Effector memory CD4-positive, alpha-beta T cell (primary cell): ENCODE results near the gene SAV1.

Experiments
- DNase-seq, 3 donors: peaks; one replicate each; pipeline ENCODE4 v3.0.0-alpha.2; 2020
- H3K27ac ChIP-seq: 2 replicates; pipeline ENCODE4 v1.7.0; 2013; ENCODE audit warnings: mild to moderate bottlenecking, low read length, moderate library complexity; ENCODE audit not compliant: insufficient read depth, poor library complexity, severe bottlenecking
- H3K27me3 ChIP-seq: replicated peaks from 2 replicates; pipeline ENCODE4 v1.7.0; 2013; ENCODE audit warnings: mild to moderate bottlenecking, low read length; ENCODE audit not compliant: insufficient read depth, control insufficient read depth, poor library complexity, severe bottlenecking
- H3K36me3 ChIP-seq: 2 replicates; pipeline ENCODE4 v1.7.0; 2013; ENCODE audit warnings: mild to moderate bottlenecking, low read length, moderate library complexity; ENCODE audit not compliant: control insufficient read depth, insufficient read depth
- H3K4me1 ChIP-seq: 2 replicates; pipeline ENCODE4 v1.7.0; 2013; ENCODE audit warnings: low read length, mild to moderate bottlenecking; ENCODE audit not compliant: control insufficient read depth, insufficient read depth, poor library complexity, severe bottlenecking
- H3K4me3 ChIP-seq: 2 replicates; pipeline ENCODE4 v1.7.0; 2013; ENCODE audit warnings: low read length, low read depth, mild to moderate bottlenecking; ENCODE audit not compliant: insufficient read depth, poor library complexity, severe bottlenecking
- H3K9me3 ChIP-seq: 2 replicates; pipeline ENCODE4 v1.7.0; 2013; ENCODE audit warnings: mild to moderate bottlenecking, low read length, moderate library complexity; ENCODE audit not compliant: control insufficient read depth

The SAV1 gene

DNA sequence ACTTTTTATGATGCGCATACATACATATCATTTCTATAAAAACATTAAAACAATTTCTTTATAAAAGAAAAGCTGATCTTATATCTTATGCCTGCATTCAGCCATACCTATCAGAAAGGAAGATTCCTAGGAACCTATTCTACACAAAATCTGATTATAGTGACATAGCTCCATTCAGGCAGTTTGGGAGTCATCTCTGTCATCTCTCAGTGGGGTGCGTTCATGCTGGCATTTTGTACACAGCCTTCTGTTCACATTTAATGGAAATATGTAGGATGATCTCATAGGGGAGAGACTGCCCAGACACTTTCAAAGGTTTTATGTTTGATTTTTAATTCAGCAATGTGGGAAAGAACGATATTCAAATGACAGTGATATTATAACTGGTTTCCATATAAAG, 55.3 kb downstream of the SAV1 start:
- Histone ChIP-seq H3K36me3 (no peaks in the 10 kb centered on the region), H3K27me3 (no peaks in the 10 kb centered on the region), H3K9me3 (no peaks in the 10 kb centered on the region), H3K4me3 (no peak overlapping the region), H3K27ac (no peak overlapping the region), H3K4me1 (no peaks in the 10 kb centered on the region)
- DNase-seq, result no peak

DNA sequence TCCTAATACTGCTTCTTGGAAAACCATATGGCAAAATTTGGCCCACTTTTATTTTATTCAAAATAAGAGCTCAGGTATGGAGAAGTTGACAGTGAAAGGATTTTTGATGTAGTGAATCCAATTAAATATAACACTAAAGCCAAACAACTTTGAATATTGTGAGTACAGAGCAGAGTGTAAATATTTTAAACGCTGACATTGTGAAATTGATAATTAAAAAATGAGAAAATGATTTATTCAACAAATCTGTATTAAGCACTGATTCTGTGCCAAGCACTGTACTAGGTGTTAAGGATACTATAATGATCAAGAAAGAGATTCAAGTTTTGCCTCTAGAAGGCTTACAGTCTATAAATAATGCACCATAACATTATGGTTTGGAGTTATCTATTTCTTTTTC, 57.6 kb downstream of the SAV1 start:
- no peak overlapping the region for H3K27ac ChIP-seq
- no peaks in the 10 kb centered on the region for H3K27me3 ChIP-seq
- no peaks in the 10 kb centered on the region for H3K36me3 ChIP-seq

DNA sequence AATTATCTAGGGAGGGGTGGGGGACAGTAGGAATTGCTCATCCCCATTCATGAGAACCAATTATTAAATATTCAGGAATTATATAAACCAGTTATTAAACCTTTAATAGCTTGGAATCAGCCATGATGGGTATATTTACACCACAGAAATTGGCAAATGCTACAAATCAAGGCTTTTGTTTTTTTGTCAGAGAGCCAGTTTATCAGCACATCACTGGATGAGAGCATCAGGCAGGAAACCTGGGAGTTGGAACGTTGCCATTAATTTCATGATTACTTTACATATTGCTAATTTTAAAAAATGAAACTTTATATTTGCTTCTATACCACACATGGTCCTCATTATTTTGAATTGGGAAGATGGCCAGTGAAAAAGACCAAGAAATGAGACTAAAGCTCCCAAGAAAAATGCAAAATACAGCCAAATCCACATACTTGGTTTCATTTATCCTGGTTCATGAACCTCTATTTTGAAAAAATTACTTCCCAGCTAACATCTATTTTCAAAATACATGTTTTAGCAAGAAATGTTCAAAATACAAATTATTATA, 59.7 kb downstream of the SAV1 start:
- no peak overlapping the region for H3K4me3 ChIP-seq
- no peak for DNase-seq
- no peak overlapping the region for H3K27ac ChIP-seq
- H3K36me3 ChIP-seq, result no peaks in the 10 kb centered on the region
- H3K9me3 ChIP-seq, result no peaks in the 10 kb centered on the region
- no peaks in the 10 kb centered on the region for H3K27me3 ChIP-seq
- H3K4me1 ChIP-seq, result no peaks in the 10 kb centered on the region

More for the DNA sequence above, 57.6 kb downstream of the SAV1 start:
- Histone ChIP-seq H3K4me3 (no peak overlapping the region), H3K9me3 (no peaks in the 10 kb centered on the region), H3K4me1 (no peaks in the 10 kb centered on the region)
- DNase-seq, result no peak

DNA sequence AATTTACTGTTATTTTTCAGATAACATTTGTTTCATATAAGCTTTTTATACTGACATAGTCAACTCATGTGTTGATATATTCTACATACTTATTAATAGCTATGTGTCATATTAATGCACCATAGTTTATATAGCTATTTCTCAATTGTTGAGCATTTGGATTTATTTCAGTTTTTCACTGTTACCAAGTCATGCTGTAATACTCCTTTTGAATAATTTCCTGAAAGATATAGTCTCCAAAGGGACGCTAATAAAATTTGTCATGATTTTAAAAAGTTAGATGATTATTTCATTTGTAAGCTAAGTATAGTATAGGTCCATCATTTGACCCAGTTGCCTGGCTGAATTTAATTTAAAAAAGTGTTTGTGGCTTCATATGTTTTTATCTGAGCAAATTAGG, 60.3 kb downstream of the SAV1 start:
- H3K4me1 ChIP-seq, result no peaks in the 10 kb centered on the region
- H3K9me3 ChIP-seq, result no peaks in the 10 kb centered on the region
- no peaks in the 10 kb centered on the region for H3K36me3 ChIP-seq
- no peak for DNase-seq
- no peak overlapping the region for H3K27ac ChIP-seq
- no peaks in the 10 kb centered on the region for H3K27me3 ChIP-seq
- H3K4me3 ChIP-seq, result no peak overlapping the region

DNA sequence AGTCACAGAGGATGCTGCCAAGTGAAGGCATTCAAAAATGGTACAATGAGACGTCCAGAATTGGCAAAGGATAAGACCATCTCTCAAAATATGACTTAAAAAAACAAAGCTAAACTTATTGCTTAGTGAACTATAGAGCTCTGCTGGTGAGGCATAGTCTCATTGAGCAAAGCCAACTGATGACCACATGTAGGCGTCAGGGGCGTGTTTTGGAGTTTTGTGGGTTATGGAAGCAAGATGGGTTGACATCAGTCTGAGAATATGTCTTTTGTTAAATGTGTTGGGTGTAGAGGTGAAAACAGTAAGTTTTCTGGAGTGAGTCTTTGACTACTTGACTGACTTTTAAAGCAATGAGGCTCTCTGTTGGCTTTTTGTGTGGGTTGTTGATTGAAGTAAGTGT, 60.9 kb downstream of the SAV1 start:
- no peak overlapping the region for H3K4me3 ChIP-seq
- no peak for DNase-seq
- H3K36me3 ChIP-seq, result no peaks in the 10 kb centered on the region
- no peaks in the 10 kb centered on the region for H3K4me1 ChIP-seq
- H3K27ac ChIP-seq, result no peak overlapping the region
- no peaks in the 10 kb centered on the region for H3K27me3 ChIP-seq
- no peaks in the 10 kb centered on the region for H3K9me3 ChIP-seq

DNA sequence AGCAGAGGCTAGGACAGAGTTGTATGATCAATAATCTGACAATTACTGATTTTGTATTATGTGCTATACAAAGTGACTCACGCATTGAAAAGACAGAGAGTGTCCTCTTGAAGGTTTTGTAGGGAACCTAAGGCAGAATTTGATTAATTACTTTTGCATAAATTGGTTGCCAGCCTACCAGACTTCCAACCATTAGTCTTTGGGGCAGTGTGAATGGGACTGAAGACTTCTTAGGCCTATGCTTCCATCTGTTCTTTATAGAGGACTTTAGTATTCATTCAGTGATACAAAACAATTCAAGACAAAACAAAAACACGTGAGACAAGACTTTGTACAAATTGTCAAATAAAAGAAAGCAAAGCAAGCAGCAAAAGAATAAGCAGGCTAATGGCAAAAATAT, 61.6 kb downstream of the SAV1 start:
- DNase-seq, result no peak
- Histone ChIP-seq H3K4me3 (no peak overlapping the region), H3K4me1 (no peaks in the 10 kb centered on the region), H3K27ac (no peak overlapping the region), H3K36me3 (no peaks in the 10 kb centered on the region), H3K9me3 (no peaks in the 10 kb centered on the region), H3K27me3 (no peaks in the 10 kb centered on the region)

DNA sequence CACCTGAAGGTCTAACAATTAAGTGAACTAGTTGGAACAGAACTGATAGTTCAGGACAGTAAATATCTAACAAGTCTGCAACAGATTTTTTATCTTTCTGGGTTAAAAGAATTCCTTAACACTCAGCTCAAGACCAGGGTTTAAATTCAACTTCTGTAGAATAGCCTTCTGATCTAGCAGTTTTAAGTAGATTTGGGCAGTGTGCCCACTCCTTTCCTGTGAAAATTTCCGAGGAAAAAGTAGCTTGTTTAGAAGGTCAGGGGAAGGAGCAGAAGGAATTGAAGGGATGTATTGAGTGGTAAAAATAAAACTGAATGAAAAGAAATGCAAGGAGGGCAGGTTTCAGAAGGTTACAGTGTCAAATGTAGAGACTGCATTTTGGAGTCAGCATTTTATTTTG, 62.3 kb downstream of the SAV1 start:
- no peak overlapping the region for H3K27ac ChIP-seq
- H3K36me3 ChIP-seq, result no peaks in the 10 kb centered on the region
- H3K4me1 ChIP-seq, result no peaks in the 10 kb centered on the region
- DNase-seq, result no peak
- no peak overlapping the region for H3K4me3 ChIP-seq
- no peaks in the 10 kb centered on the region for H3K27me3 ChIP-seq
- no peaks in the 10 kb centered on the region for H3K9me3 ChIP-seq

DNA sequence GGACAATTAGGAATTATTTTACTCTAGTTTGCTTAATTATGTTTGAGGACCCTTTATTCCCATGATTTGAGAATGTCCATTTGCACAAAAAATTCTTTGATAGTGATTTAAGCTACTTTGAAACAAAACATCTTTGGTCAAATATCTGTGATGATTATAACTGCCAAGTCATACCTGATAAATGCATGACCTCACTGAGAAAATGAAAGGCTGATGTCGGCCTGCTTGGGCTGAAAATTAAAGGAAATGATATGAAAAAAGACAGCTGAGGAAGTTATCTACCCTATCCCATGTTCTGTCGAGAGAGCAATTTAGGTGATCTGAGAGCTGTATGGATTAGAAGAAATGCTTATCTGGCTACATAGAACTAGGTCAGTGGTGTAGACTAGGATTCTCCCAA, 64.5 kb downstream of the SAV1 start:
- H3K27me3 ChIP-seq, result no peaks in the 10 kb centered on the region
- DNase-seq, result no peak
- no peaks in the 10 kb centered on the region for H3K36me3 ChIP-seq
- no peaks in the 10 kb centered on the region for H3K4me1 ChIP-seq
- no peak overlapping the region for H3K4me3 ChIP-seq
- no peaks in the 10 kb centered on the region for H3K9me3 ChIP-seq
- no peak overlapping the region for H3K27ac ChIP-seq

DNA sequence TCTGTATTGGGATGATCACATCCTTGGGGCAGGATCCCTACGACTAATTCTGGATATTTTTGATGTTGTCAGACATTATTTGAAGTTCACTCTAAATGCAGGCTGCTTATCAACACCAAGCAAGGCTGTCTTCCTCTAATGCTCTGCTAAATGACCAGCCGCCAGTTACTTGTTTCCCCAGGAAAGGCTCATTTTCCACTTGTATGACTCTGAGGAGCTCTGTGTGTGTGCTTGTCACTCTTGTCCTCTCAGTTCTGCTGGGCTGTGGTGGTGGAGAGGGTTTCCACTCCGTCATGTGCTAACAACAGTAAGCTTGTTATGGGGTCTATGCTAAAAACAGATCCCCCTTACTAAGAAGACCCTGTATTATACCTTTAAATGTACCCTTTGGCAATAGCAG, 66.1 kb downstream of the SAV1 start:
- no peaks in the 10 kb centered on the region for H3K9me3 ChIP-seq
- no peak for DNase-seq
- no peaks in the 10 kb centered on the region for H3K27me3 ChIP-seq
- H3K4me3 ChIP-seq, result no peak overlapping the region
- H3K36me3 ChIP-seq, result no peaks in the 10 kb centered on the region
- H3K27ac ChIP-seq, result no peak overlapping the region
- H3K4me1 ChIP-seq, result no peaks in the 10 kb centered on the region

DNA sequence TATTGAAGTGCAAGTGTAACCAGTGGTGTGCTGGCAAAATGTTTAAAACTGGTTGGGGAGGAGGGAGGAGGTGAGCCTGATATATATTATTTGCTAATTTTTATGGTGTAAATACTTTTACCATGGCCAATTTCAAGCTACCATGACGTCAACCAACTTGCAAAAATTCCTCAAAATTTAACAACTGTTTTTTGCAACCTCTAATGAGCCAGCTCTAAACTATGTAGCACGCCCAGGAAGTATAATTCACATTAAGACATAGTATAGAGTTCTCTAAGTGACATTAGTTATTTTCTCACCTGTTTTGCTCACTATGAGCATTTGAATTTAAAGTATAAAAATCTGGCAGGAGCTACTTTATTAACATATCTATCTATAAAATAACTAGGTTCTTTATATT, 66.7 kb downstream of the SAV1 start:
- Histone ChIP-seq H3K4me3 (no peak overlapping the region), H3K9me3 (no peaks in the 10 kb centered on the region), H3K4me1 (no peaks in the 10 kb centered on the region), H3K27ac (no peak overlapping the region), H3K36me3 (no peaks in the 10 kb centered on the region), H3K27me3 (no peaks in the 10 kb centered on the region)
- DNase-seq, result no peak

GRCh38 chr14:50600849-50601248, 67.3 kb downstream of the SAV1 start:
- H3K4me3 ChIP-seq, result no peak overlapping the region
- H3K27ac ChIP-seq, result no peak overlapping the region
- no peaks in the 10 kb centered on the region for H3K27me3 ChIP-seq
- no peaks in the 10 kb centered on the region for H3K4me1 ChIP-seq
- no peaks in the 10 kb centered on the region for H3K9me3 ChIP-seq
- no peak for DNase-seq
- no peaks in the 10 kb centered on the region for H3K36me3 ChIP-seq
